IMR-90 (cell line): ENCODE data around the gene LAMB1. TPM values are rescaled to one million over a fixed set of nuclear protein-coding genes. Genes with fewer than 3 reads are reported as not detected.

Experiments used
- ATAC-seq: fragments of 200-7000 bp; cut with Tn5 transposase; 2 replicates; pipeline ENCODE4 v1.9.1; 2020; ENCODE audit warnings: low read depth, mild to moderate bottlenecking, moderate library complexity
- BruUV-seq: library from RNA; stranded (reverse); fragments of 400-500 nt; replicated peaks from 2 replicates; lab custom pipeline; 2021; lab: Mats Ljungman, UMichigan
- CTCF ChIA-PET: fragments of 300-600 bp; formaldehyde crosslinking; extraction: SDS; loops from one replicate; lab custom pipeline; 2021; ENCODE audit warnings: antibody characterized with exemption; lab: Yijun Ruan, JAX
- POLR2A ChIA-PET: fragments of 300-600 bp; sonication (Branson Sonifier 250); formaldehyde crosslinking; loops from one replicate; lab custom pipeline; 2022; ENCODE audit warnings: antibody characterized with exemption; ENCODE audit not compliant: unreplicated experiment; lab: Charles Lee
- DNase-seq: peaks from one replicate; pipeline ENCODE4 v3.0.0; 2013
- H2AFZ ChIP-seq: replicated peaks from 2 replicates; pipeline ENCODE3; 2013; ENCODE audit warnings: low read length, mild to moderate bottlenecking; ENCODE audit not compliant: poor library complexity
- H2AK5ac ChIP-seq: 2 replicates; pipeline ENCODE4 v1.6.1; 2013; ENCODE audit warnings: low read depth, low read length, inconsistent platforms
- H2AK9ac ChIP-seq: replicated peaks from 2 replicates; pipeline ENCODE3; 2013; ENCODE audit warnings: mild to moderate bottlenecking, low read depth, low read length, moderate library complexity; ENCODE audit not compliant: poor library complexity
- H2BK120ac ChIP-seq: 2 replicates; pipeline ENCODE4 v1.6.1; 2013; ENCODE audit warnings: low read depth, low read length, inconsistent platforms
- H2BK15ac ChIP-seq: 3 replicates; pipeline ENCODE4 v1.6.1; 2013; ENCODE audit warnings: low read depth, low read length, inconsistent platforms
- H2BK20ac ChIP-seq: 2 replicates; pipeline ENCODE4 v1.6.1; 2013; ENCODE audit warnings: low read depth, mild to moderate bottlenecking, inconsistent platforms, low read length, moderate library complexity
- H2BK5ac ChIP-seq: 2 replicates; pipeline ENCODE4 v1.6.1; 2013; ENCODE audit warnings: mild to moderate bottlenecking, low read depth, low read length, inconsistent platforms; ENCODE audit not compliant: poor library complexity, severe bottlenecking
- H3K14ac ChIP-seq: replicated peaks from 2 replicates; pipeline ENCODE4 v1.6.1; 2013; ENCODE audit warnings: low read depth, low read length, inconsistent platforms
- H3K18ac ChIP-seq: 2 replicates; pipeline ENCODE4 v1.6.1; 2013; ENCODE audit warnings: low read depth, low read length, control low read depth
- H3K23ac ChIP-seq: 2 replicates; pipeline ENCODE4 v1.6.1; 2013; ENCODE audit warnings: low read depth, low read length, inconsistent platforms
- H3K27ac ChIP-seq: 2 replicates; pipeline ENCODE4 v1.5.1; 2013; ENCODE audit warnings: mild to moderate bottlenecking, control low read depth, low read length; ENCODE audit not compliant: insufficient read depth
- H3K27me3 ChIP-seq: 2 replicates; pipeline ENCODE4 v1.6.1; 2013; ENCODE audit warnings: low read length; ENCODE audit not compliant: control insufficient read depth, insufficient read depth
- H3K36me3 ChIP-seq: 2 replicates; pipeline ENCODE4 v1.6.1; 2013; ENCODE audit warnings: low read length, mixed read lengths; ENCODE audit not compliant: control insufficient read depth, insufficient read depth
- H3K4ac ChIP-seq: 2 replicates; pipeline ENCODE4 v1.6.1; 2013; ENCODE audit warnings: low read depth, low read length, inconsistent platforms
- H3K4me1 ChIP-seq: 2 replicates; pipeline ENCODE4 v1.6.1; 2013; ENCODE audit warnings: low read length, mixed read lengths; ENCODE audit not compliant: control insufficient read depth, insufficient read depth
- H3K4me2 ChIP-seq: 2 replicates; pipeline ENCODE4 v1.6.1; 2013; ENCODE audit warnings: low read depth, mild to moderate bottlenecking, control low read depth, low read length, moderate library complexity
- H3K4me3 ChIP-seq: 2 replicates; pipeline ENCODE4 v1.5.1; 2013; ENCODE audit warnings: low read depth, mild to moderate bottlenecking, control low read depth, low read length, moderate library complexity; ENCODE audit not compliant: insufficient read depth
- H3K56ac ChIP-seq: 2 replicates; pipeline ENCODE4 v1.6.1; 2013; ENCODE audit warnings: low read length, inconsistent platforms; ENCODE audit not compliant: insufficient read depth; ENCODE audit errors: extremely low read depth
- H3K79me1 ChIP-seq, 2 experiments: 2 replicates each; pipeline ENCODE4 v1.6.1; 2013; ENCODE audit warnings: low read length in 2 of 2, inconsistent platforms in 1 of 2, low read depth in 1 of 2
- H3K9ac ChIP-seq: 2 replicates; pipeline ENCODE4 v1.6.1; 2013; ENCODE audit warnings: low read depth, low read length, control low read depth
- H3K9me1 ChIP-seq: 2 replicates; pipeline ENCODE4 v1.6.1; 2013; ENCODE audit warnings: low read length, inconsistent platforms; ENCODE audit not compliant: insufficient read depth
- H3K9me3 ChIP-seq: 2 replicates; pipeline ENCODE4 v1.6.1; 2013; ENCODE audit warnings: low read length; ENCODE audit not compliant: control insufficient read depth, insufficient read depth
- H4K20me1 ChIP-seq: 2 replicates; pipeline ENCODE4 v1.6.1; 2013; ENCODE audit warnings: low read length, inconsistent platforms; ENCODE audit not compliant: insufficient read depth
- H4K5ac ChIP-seq: 2 replicates; pipeline ENCODE4 v1.6.1; 2013; ENCODE audit warnings: mild to moderate bottlenecking, low read depth, low read length, control low read depth
- H4K8ac ChIP-seq, 2 experiments: 2 replicates each; pipeline ENCODE4 v1.6.1; 2013; ENCODE audit warnings: low read depth in 2 of 2, low read length in 2 of 2, control low read depth in 1 of 2, inconsistent platforms in 1 of 2
- H4K91ac ChIP-seq: 2 replicates; pipeline ENCODE4 v1.6.1; 2013; ENCODE audit warnings: low read depth, low read length, inconsistent platforms; ENCODE audit not compliant: insufficient read depth
- BHLHE40 ChIP-seq: fragments of 150-350 bp; IDR thresholded peaks from 2 replicates; pipeline ENCODE4 v1.6.1; 2016; ENCODE audit warnings: mild to moderate bottlenecking, low read depth, low read length
- CEBPB ChIP-seq: IDR thresholded peaks from 2 replicates; pipeline ENCODE4 v1.6.1; 2012; ENCODE audit warnings: low read depth, low read length, improper control_type of control experiment
- CHD1 ChIP-seq: IDR thresholded peaks from 2 replicates; pipeline ENCODE4 v1.6.1; 2012; ENCODE audit warnings: low read depth, low read length, improper control_type of control experiment
- FOS ChIP-seq: fragments of 150-350 bp; IDR thresholded peaks from 2 replicates; pipeline ENCODE4 v1.6.1; 2016; ENCODE audit warnings: low read depth, low read length
- MAFK ChIP-seq: IDR thresholded peaks from 2 replicates; pipeline ENCODE4 v1.6.1; 2012; ENCODE audit warnings: low read depth, low read length, improper control_type of control experiment
- MAZ ChIP-seq: IDR thresholded peaks from 2 replicates; pipeline ENCODE4 v1.6.1; 2012; ENCODE audit warnings: low read depth, mild to moderate bottlenecking, low read length, improper control_type of control experiment, moderate library complexity, borderline replicate concordance
- MXI1 ChIP-seq: IDR thresholded peaks from 2 replicates; pipeline ENCODE4 v1.6.1; 2012; ENCODE audit warnings: low read depth, mild to moderate bottlenecking, low read length, moderate library complexity, borderline replicate concordance
- NFE2L2 ChIP-seq: fragments of 150-350 bp; IDR thresholded peaks from 2 replicates; pipeline ENCODE4 v1.6.1; 2016; ENCODE audit warnings: low read depth, mild to moderate bottlenecking, low read length
- POLR2A ChIP-seq: IDR thresholded peaks from 2 replicates; pipeline ENCODE4 v1.6.1; 2012; ENCODE audit warnings: mild to moderate bottlenecking, low read depth, low read length
- RCOR1 ChIP-seq: IDR thresholded peaks from 2 replicates; pipeline ENCODE4 v1.6.1; 2012; ENCODE audit warnings: mild to moderate bottlenecking, low read length, improper control_type of control experiment; ENCODE audit not compliant: insufficient replicate concordance
- RFX5 ChIP-seq: IDR thresholded peaks from 2 replicates; pipeline ENCODE4 v1.8.0; 2012; ENCODE audit warnings: low read depth, mild to moderate bottlenecking, low read length, moderate library complexity
- SMC3 ChIP-seq: fragments of 150-350 bp; IDR thresholded peaks from 2 replicates; pipeline ENCODE4 v1.6.1; 2016; ENCODE audit warnings: low read depth, mild to moderate bottlenecking, antibody characterized with exemption, low read length, moderate library complexity
- USF2 ChIP-seq: fragments of 150-350 bp; IDR thresholded peaks from 2 replicates; pipeline ENCODE4 v1.6.1; 2017; ENCODE audit warnings: mild to moderate bottlenecking, antibody characterized with exemption, low read length, low read depth
- WGBS, 2 experiments: methylation state at CpG; one replicate each; pipeline versions ENCODE4 v1.1.5 to v1.1.7; 2013; ENCODE audit warnings: missing lambda C conversion rate in 2 of 2; ENCODE audit not compliant: insufficient read length in 1 of 2; ENCODE audit errors: extremely low coverage in 2 of 2; 5-methylcytosine and 5-hydroxymethylcytosine counted together
- dilution Hi-C: fragments of 300-500 bp; cut with HindIII; formaldehyde crosslinking; loops from one replicate; pipeline ENCODE4 v1.14.3; 2018; ENCODE audit warnings: low sequenced_read_pairs; ENCODE audit not compliant: unreplicated experiment
- in situ Hi-C: fragments of 300-500 bp; cut with MboI; formaldehyde crosslinking; loops from 3 replicates; pipeline ENCODE4 v1.14.3; 2019; ENCODE audit warnings: low sequenced_read_pairs, inconsistent platforms, mixed read lengths
- intact Hi-C: fragments of 100-400 bp; cut with micrococcal nuclease; formaldehyde crosslinking; loops from 2 replicates; pipeline ENCODE4 v1.10.0; 2022
- polyA plus RNA-seq, 3 experiments: library from polyadenylated mRNA; depleted of rRNA; stranded (reverse); fragments of >200 nt; gene quantifications; 2 replicates each; pipeline ENCODE4 v1.2.3, GENCODE V29; 2012; ENCODE audit warnings: low replicate concordance in 1 of 3
- total RNA-seq: library from RNA; depleted of rRNA; stranded (reverse); fragments of >200 nt; gene quantifications from 2 replicates; pipeline ENCODE4 v1.2.3, GENCODE V29; 2012
- TF ChIP-seq, protein P1 (sequence below): fragments of 150-350 bp; IDR thresholded peaks from 2 replicates; pipeline ENCODE4 v1.6.1; 2016; ENCODE audit warnings: low read depth, mild to moderate bottlenecking, low read length, moderate library complexity, borderline replicate concordance

Gene LAMB1
- total and polyA plus RNA-seq, 2 of the 4 experiments (the other 2 are of a cell fraction): 114 to 117 TPM

GRCh38 chr7:107948645-107949442 is 54.1 kb downstream of the LAMB1 start:
- H2BK20ac ChIP-seq: no peak overlapping the region; the same call in 1 of the 2 replicates
- H3K9me1 ChIP-seq: peaks cover 42% of the 10 kb centered on the region
- peak overlapping the region; percentile 81 for H2BK5ac ChIP-seq
- H3K36me3 ChIP-seq: peaks cover 65% of the 10 kb centered on the region
- H2BK120ac ChIP-seq: peak overlapping the region; percentile 40; the same call in 1 of the 2 replicates
- 0 out of 2 replicates have a peak overlapping the region, but pooled peaks have one; percentile 31 for H4K91ac ChIP-seq
- DNase-seq (peak; percentile 94), ATAC-seq (peak; percentile 57)
- peak overlapping the region in 1 of 2 experiments; percentile 69; a peak in 2 of 4 replicates for H4K8ac ChIP-seq
- peak overlapping the region; percentile 36; the same call in 1 of the 2 replicates for H3K56ac ChIP-seq
- peaks cover 31% of the 10 kb centered on the region for H3K4me1 ChIP-seq
- ChIA-PET POLR2A (interaction anchor here (0.7 kb wide), 1 partner anchor 12 kb away, joined by 3 read pairs; no protein-coding TSS in a partner anchor), CTCF (interaction anchor here (0.7 to 0.9 kb wide), 2 partner anchors 13 to 176 kb away, joined by 3 to 4 read pairs; no protein-coding TSS in a partner anchor)
- peak overlapping the region; percentile 47; the same call in 1 of the 2 replicates for H3K14ac ChIP-seq
- peak overlapping the region; percentile 44; the same call in 1 of the 2 replicates for H4K5ac ChIP-seq
- H3K79me1 ChIP-seq: peaks cover 18 to 65% of the 10 kb centered on the region in 2 experiments
- H2AK5ac ChIP-seq: peak overlapping the region; percentile 27; the same call in 1 of the 2 replicates
- H2BK15ac ChIP-seq: peak overlapping the region; percentile 78; the same call in 1 of the 3 replicates
- peaks cover 17% of the 10 kb centered on the region for H4K20me1 ChIP-seq
- peak overlapping the region; percentile 49; the same call in 1 of the 2 replicates for H3K4ac ChIP-seq
- H3K27ac ChIP-seq: peak overlapping the region; percentile 79
- H3K23ac ChIP-seq: peak overlapping the region; percentile 30; the same call in 1 of the 2 replicates
- no peak overlapping the region; the same call in 1 of the 2 replicates for H3K9ac ChIP-seq
- H3K4me2 ChIP-seq: peak overlapping the region; percentile 73
- no peak overlapping the region for H2AFZ ChIP-seq
- peak overlapping the region; percentile 73 for H3K18ac ChIP-seq
- in situ Hi-C loops: no loop called here
- no peak overlapping the region for H2AK9ac ChIP-seq
- no peak overlapping the region for H3K4me3 ChIP-seq
- intact Hi-C loops: no loop called here
- dilution Hi-C loops: no loop called here
- no peaks in the 10 kb centered on the region for H3K27me3 ChIP-seq
- no TSS peak for BruUV-seq
- WGBS, 2 experiments: 30% methylated on average over 2 of the region's 7 CpGs; no CpG with 5 or more reads in 1 of the 2 experiments
- H3K9me3 ChIP-seq: no peaks in the 10 kb centered on the region
- TF ChIP-seq POLR2A (no peak), FOS (peak; percentile 35; the same call in 1 of the 2 replicates), MAFK (0 out of 2 replicates have a peak, but pooled peaks have one; percentile 20), USF2 (no peak), SMC3 (no peak), MXI1 (no peak), CEBPB (peak; percentile 90), NFE2L2 (no peak), BHLHE40 (0 out of 2 replicates have a peak, but pooled peaks have one; percentile 30), CHD1 (no peak), RFX5 (no peak), MAZ (no peak), RCOR1 (no peak)
- TF ChIP-seq, protein P1, sequence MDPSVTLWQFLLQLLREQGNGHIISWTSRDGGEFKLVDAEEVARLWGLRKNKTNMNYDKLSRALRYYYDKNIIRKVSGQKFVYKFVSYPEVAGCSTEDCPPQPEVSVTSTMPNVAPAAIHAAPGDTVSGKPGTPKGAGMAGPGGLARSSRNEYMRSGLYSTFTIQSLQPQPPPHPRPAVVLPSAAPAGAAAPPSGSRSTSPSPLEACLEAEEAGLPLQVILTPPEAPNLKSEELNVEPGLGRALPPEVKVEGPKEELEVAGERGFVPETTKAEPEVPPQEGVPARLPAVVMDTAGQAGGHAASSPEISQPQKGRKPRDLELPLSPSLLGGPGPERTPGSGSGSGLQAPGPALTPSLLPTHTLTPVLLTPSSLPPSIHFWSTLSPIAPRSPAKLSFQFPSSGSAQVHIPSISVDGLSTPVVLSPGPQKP: no peak
